Astrocyte of the spinal cord (primary cell): ENCODE data around the gene FAM217A.

ENCODE experiments used
- DNase-seq: peaks from one replicate; pipeline ENCODE4 v3.0.0; 2011; ENCODE audit warnings: low read depth, low spot score
- H3K4me3 ChIP-seq: 2 replicates; pipeline ENCODE4 v1.5.1; 2011; ENCODE audit warnings: low read depth, mild to moderate bottlenecking, low read length, moderate library complexity
- in situ Hi-C: cut with HindIII; loops from 2 replicates; pipeline ENCODE4 v1.10.0; 2017; ENCODE audit warnings: low sequenced_read_pairs
- TF ChIP-seq, protein P1 (sequence below): IDR thresholded peaks from 2 replicates; pipeline ENCODE4 v1.5.1; 2012; ENCODE audit warnings: low read depth, mild to moderate bottlenecking, low read length, inconsistent platforms

FAM217A gene

DNA sequence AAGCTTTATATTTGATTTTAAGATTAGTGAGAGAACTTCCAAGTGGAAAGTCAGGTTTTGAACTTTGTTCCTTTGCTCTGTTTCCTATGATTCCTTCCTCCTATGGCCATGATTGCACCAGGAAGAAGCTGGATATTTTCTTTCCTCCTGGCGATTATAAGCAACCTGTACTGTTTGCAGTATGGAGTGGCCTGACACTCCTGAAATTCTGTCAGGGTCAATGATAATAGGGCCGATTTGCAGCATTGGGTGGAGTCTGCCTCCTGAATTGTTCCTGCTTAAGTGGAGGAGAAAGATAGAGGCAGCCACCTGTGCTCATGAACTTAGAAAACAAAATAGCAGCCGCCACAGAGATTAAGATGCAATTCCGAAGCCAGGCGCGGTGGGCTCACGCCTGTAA, 9.8 kb upstream of the FAM217A start:
- TF ChIP-seq, protein P1, sequence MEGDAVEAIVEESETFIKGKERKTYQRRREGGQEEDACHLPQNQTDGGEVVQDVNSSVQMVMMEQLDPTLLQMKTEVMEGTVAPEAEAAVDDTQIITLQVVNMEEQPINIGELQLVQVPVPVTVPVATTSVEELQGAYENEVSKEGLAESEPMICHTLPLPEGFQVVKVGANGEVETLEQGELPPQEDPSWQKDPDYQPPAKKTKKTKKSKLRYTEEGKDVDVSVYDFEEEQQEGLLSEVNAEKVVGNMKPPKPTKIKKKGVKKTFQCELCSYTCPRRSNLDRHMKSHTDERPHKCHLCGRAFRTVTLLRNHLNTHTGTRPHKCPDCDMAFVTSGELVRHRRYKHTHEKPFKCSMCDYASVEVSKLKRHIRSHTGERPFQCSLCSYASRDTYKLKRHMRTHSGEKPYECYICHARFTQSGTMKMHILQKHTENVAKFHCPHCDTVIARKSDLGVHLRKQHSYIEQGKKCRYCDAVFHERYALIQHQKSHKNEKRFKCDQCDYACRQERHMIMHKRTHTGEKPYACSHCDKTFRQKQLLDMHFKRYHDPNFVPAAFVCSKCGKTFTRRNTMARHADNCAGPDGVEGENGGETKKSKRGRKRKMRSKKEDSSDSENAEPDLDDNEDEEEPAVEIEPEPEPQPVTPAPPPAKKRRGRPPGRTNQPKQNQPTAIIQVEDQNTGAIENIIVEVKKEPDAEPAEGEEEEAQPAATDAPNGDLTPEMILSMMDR = no peak
- in situ Hi-C loops = no loop called here
- H3K4me3 ChIP-seq = no peak overlapping the region
- DNase-seq = no peak

DNA sequence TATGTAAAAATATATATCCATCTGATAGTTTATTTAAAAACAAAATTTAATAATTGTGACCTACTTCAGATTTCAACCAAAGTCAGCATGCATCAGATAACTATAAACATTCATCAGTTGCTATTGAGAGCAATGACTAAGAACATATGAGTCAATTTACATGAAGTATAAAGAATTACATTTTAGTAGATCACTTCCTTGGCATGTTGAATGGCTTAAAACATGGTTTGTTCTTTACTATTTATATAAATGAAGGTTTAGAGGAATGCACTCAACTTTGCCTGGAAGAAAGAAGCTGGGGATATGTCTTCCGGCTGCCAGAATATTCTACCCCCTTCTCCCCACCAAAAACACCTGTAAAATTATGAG, 6.4 kb upstream of the FAM217A start:
- peak; percentile 14 for DNase-seq
- in situ Hi-C loops = no loop called here

DNA sequence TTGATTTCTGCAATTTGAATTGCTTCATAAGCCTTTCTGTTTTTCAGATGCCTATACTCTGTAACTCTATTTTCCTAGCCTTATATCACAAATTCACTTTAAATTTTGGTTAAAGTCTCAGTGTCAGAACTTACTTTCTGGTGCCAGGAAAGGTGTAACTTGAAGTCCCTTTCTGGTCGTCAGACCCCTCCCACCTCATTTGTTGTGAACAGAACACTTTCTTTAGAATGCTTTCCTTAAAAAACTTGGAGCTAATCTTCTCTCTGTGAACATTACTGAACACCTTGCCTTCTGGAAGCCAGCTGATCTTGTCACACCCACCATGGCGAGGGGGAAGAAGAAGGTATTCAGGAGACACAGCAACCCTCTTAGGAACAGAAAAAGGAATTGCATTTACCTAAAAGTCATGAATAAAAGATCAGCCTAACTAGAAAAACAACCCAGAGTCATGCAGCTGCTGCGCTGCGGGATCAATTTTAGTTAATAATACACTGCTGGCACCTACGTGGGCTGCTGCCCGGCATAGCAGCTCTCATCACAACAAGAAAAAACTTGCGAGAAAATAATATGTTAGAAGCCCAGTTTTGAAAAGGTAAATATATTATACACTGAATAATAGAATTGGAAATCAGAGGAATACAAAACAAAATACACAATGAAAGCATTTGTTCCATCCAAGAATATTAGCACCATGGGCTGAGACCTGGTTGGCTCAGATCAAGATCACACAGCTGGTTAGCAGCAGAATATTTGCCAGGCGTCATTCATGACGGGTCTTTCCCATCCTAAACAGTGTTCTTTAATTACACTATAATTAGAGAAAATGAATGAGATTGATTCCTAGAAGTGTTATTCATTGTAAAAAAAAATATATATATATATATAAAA, 5.8 kb upstream of the FAM217A start:
- DNase-seq = no peak
- TF ChIP-seq, protein P1 = no peak
- no peak overlapping the region for H3K4me3 ChIP-seq
- in situ Hi-C loops = no loop called here

More for the DNA sequence above, 6.4 kb upstream of the FAM217A start:
- TF ChIP-seq, protein P1 = no peak
- no peak overlapping the region for H3K4me3 ChIP-seq

DNA sequence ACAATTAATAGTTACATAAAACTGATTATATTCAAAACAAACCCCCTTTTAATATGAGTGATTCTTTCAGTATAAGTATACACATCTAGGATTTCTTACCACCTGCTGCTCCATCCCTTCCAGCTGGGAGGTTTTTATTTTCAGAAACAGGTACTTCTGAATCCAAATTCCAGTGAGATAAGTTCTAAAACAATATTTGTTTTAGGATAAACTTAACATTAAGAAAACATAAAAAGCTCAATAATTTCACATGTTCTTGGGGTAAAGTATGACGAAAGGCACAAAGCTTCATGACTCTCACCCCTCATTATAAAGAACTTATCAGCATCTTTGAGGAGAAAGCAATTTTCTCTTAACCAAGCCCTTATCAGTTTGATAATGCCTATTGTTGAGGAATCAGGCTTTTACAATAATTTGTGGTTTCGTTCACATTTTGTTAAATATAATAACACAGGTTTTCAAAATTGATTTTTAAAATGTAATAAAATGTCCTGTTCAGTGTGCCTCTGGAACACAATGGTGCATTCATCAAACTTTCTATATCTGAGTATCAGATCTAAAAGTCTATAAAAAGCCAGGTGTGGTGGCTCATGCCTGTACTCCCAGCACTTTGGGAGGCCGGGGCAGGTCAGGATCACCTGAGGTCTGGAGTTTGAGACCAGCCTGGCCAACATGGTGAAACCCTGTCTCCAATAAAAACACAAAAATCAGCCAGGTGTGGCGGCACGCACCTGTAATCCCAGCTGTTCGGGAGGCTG, 4.3 kb downstream of the FAM217A start:
- DNase-seq = no peak
- in situ Hi-C loops = no loop called here
- H3K4me3 ChIP-seq = no peak overlapping the region
- TF ChIP-seq, protein P1 = no peak

DNA sequence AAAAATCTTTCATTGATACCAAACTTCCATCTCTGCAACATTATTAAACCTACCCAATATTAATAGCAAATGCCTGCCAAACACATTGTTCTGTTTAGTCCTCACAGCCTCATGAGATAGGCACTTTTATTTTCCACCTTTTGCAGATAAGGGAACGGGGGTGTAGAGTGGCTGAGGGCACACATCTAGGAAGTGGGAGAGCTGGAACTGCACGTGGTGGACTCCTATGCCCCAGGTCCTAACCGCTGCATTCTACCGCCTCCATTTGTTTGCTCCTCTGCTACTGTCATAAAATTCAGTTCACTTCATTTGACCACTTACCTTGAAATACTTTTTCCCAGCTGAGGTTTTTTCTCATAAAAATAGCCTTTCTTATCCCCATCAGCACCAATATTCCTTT, 7.6 kb downstream of the FAM217A start:
- DNase-seq = no peak
- TF ChIP-seq, protein P1 = no peak
- no peak overlapping the region for H3K4me3 ChIP-seq
- in situ Hi-C loops = no loop called here

DNA sequence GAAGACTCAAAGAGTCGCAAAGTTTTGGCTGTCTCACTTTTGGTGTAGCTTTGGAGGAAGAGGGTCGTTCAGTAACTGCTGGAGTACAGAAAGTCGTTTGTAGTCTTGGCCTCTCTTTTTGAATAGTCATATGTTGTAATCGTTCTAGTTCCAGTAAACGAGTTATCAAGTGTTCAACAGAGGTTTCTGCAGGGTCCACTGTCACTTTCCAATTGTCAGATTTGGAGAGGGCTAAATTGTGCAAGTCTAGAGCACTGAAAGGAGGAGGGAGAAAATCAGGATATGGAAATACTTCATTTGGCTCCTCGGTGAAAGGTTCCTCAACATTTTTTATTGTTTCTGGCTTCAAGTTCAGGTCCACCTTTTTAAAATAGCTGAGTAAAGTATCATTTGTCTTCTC, 9.7 kb downstream of the FAM217A start:
- no peak for DNase-seq
- in situ Hi-C loops = no loop called here
- TF ChIP-seq, protein P1 = no peak

More for the DNA sequence above, 9.7 kb downstream of the FAM217A start:
- H3K4me3 ChIP-seq = no peak overlapping the region
